Activated naive CD4-positive, alpha-beta T cell treated with anti-CD3 and anti-CD28 coated beads, Interleukin-2, amount 50 U/mL, for 16 hours (primary cell): Measurements from ENCODE around the gene STX1A.
A peak's percentile ranks its signal among the peaks of the same experiment; 100 is the strongest.

Experiments
- DNase-seq: peaks from one replicate; pipeline ENCODE4 v3.0.0-alpha.2; 2020

The STX1A gene

DNA sequence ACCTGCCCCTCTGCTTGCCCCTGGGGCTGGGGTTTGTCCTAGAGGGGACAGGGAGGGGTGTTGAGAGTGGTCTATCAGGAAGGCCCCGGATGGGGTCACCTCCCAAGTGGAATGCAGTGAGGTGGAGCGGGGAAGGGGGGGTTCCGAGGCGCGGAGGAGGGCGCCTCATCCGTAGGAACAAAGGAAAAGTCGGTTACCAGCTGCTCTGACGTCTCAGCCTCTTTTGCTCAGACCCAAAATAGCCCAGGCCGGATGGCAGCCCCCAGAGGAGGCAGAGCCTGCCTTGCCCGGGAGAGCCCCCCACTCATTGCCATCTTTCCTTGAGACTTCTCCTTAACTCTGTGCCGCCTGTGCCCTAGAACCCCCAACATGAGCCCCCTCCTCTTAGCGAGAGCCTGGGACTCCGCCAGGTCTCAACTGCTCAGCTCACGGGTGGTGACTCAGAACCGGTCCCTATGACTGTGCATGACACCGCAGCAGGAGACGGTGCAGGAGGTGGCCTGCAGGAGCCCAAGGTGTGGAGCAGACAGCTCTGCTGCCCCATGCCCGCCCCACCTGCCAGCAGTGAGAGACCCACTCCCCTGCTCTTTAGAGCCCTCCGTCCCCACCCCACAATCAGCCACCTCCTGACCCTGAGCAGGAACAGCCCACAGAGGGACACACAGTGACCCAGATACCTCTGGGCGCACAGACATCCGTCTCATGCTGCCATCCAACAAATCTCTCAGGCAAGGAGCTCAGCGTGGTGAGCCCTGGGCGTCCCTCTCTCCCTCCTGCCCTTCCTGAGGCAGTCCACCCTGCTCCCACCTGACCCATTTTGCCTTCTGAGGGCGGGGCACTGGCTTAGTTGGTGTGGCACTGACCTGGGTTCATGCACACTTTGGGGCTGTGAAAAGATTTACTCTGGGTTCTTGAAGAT, 13.1 kb downstream of the STX1A start:
- DNase-seq: peak; percentile 54

DNA sequence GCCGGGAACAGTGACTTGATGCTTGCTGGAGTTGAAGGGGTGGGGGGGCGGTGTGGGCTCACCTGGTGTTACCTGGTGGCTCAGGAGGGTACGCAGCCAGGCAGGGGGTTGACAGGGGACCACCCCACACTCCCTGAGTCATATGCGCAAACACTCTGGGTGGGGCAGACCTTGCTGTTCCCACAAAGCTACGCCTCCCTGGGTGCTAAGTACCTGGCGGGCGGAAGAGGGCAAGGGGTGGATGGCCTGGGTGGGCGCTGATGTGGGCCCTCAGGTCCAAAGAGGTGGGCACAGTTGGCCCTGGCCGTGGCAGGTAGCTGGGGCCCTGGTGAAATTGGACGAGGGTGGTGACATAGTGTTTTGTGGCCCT, 13.9 kb downstream of the STX1A start:
- DNase-seq: no peak

DNA sequence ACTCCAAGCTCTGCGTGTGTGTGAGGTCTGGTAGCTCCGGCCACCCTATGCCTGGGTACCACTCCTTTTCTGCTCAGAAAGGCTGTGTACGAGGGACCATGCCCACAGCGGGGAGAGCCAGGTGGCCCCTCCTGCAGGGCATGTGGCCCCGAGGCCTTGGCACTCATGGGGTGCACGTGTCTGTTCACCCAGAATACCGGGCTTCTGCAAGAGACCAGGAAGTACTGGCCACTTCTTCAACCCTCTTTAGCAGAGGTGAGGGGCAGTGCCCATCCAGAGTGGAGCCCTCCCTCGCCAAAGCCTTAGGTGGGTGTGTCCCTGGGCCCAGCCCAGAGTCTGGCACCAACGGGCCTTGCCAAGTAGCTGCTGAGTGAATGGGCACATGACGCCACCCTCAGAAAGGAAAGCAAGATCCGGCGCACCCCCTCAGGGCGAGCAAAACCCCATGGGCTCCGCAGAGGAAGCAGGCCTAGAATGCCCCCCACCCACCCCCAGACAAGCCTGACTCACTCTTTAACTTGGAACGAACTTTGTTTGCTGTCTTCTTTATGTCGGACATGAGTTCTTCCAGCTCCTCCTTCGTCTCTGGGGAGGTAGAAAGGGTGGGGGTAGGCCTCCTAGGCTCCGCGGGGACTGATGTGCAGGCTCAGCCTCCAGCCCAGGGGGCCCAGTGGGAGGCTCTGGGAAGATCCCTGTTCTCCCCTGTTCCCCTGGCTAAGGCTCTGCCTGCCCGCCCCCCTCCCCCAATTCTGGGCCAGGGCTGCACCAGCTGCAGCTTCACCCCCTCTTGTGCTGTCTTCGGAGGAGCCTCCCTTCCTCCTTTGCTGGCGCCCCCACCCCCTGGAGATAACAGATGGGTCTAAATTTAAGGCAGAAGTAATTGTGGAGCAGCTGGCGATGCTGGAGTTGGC, 14.6 kb downstream of the STX1A start:
- DNase-seq: no peak

DNA sequence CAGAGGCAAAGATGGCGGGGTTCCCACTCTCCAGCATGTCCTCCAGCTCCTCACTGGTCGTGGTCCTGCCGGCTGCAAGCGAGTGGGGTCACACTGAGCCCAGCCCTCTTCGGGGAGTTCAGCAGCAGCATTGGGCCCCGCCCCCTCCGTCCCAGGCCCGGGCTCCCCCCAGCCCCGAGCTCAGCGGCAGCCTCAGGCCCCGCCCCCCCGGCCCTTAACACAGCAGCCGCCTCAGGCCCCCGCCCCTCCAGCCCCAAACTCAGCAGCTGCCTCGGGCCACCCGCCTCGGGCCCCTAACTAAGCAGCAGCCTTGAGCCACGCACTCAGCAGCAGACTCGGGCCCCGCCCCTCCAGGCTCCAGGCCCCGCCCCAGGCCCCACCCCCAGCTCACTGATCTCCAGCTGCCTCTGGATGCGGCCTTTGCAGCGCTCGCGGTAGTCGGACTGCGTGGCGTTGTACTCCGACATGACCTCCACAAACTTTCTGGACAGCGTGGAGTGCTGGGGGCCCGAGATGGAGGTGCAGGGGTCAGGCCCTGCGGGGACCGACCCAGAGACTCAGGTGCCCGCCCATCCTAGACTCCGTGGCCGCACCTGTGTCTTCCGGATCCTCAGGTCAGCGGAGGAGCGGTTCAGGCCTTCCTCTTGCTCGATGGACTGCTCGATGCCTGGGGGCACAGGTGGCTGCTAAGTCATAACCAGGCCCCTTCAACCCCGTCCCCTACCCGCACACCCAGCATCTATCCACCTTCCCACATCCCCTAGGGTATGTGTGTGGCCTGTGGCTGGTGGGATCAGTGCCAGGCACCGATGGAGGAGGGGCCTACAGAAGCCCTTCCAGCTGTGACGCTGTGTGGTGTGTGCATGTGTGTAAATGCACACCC, 15.5 kb downstream of the STX1A start:
- DNase-seq: peak; percentile 48

DNA sequence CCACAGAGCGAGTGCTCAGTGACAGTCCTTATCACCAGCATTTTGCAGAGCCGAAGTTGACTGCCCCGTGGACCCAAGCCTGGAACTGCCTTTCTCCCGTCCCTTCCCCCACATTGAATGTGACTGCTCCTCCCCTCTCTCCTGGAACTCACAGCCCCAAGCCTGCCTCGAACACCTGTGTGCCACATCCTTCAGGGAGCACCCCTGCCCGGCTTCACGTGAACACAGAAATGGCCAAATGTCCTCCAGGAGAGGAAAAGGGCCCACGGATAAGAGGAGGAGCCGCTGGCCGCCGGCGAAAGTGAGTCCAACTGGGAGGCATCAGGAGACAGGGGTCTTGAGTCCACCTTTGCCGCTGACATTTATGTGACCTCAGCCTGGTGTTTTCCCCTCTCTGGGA, 16.2 kb downstream of the STX1A start:
- no peak for DNase-seq

DNA sequence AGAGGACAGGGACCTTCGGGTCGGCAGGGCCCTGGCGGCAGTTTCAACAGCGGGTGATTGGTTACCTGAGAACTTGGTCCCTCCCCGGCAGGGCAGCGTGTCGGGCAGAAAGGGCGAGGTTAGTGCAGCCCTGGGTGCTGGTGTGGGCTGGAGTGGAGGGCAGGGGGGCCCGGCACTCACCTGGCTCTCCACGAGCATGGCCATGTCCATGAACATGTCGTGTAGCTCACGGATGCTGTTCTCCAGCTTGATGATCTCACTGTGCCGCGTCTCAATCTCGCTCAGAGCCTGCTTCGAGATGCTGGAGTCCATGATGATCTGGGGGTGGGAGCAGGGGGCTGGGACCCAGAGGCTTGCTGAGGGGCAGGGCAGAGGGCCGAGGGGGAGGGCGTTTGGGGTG, 16.8 kb downstream of the STX1A start:
- DNase-seq: no peak

DNA sequence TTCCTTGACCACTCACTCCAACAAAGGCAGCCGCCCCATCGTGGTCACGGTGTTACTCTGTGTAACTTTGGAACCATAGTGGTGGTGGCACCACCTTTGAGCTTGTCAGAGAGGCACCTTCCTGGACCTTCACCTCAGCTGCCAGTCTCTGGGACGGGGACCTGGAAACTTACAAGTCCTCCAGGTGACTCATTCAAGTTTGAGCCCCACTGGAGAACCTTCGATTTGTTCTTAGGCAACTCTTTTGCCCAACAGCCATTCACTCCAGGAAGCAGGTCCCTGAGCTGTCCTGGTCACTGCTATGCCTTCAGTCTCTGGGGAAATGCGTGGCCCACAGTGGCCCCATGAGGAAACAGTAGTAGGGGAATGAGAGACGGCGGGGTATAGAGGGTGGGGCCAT, 17.2 kb downstream of the STX1A start:
- DNase-seq: no peak

DNA sequence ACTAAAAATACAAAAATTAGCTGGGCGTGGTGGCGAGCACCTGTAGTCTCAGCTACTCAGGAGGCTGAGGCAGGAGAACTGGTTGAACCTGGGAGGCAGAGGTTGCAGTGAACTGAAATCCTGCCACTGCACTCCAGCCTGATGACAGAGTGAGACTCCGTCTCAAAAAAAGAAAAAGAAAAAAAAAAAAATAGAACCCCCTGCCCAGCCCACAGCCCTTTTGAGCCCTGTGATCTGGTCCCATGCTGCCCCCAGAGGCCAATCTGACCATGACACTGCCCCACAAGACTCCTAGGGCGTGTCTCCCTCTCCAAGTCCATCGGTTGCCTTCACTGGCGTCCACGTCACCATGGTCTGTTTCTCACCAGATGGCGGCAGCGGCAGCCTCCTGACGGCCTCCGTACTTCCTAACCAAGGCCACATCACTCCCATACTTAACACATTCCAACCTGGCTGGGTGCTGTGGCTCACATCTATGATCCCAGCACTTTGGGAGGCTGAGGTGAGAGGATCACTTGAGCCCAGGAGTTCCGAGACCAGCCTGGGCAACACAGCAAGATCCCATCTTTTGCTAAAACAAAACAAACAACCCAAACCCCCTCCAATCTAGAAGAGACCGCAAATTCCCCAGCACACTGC, 18.0 kb downstream of the STX1A start:
- peak; percentile 44 for DNase-seq

DNA sequence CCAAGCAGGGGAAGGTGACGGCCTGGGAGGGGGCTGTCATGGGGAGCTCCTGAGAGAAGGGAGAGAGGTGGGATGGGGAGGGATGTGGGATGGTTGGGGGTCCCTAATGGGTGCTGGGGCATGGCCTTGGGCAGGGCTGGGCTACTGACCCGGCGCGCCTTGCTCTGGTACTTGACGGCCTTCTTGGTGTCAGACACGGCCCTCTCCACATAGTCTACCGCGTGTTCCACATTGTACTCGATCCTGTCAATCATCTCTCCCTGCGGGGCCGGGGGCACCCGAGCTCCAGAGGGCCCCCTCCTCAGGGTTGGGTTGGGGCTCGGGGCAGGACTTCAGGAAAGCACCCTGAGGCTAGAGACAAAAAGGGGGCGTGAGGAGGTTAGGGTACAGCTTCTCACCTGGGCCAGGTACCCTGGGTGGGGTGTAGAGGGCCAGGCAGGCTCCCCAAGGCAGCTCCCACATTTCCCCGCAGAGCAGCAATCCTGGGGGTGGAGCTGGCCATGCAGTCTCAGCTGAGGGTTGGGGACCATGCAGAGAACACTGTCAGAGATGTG, 18.8 kb downstream of the STX1A start:
- no peak for DNase-seq

DNA sequence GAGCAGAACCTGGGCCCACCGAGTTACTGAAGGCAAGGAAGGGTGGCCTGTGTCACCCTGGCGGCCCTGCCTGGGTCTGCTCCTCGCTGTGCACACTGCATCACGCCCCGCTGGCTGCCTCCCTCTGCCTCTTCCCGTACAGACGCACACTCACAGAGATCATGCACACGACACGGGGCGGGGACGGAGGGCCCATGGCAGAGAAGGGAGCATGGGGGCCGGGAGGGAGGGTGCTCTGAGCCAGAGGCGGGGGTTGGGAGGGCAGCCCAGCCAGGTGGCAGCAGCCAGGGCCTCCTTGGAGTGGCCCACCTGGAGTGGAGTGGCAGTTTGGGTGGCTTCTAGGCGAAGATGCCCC, 19.4 kb downstream of the STX1A start:
- DNase-seq: no peak

DNA sequence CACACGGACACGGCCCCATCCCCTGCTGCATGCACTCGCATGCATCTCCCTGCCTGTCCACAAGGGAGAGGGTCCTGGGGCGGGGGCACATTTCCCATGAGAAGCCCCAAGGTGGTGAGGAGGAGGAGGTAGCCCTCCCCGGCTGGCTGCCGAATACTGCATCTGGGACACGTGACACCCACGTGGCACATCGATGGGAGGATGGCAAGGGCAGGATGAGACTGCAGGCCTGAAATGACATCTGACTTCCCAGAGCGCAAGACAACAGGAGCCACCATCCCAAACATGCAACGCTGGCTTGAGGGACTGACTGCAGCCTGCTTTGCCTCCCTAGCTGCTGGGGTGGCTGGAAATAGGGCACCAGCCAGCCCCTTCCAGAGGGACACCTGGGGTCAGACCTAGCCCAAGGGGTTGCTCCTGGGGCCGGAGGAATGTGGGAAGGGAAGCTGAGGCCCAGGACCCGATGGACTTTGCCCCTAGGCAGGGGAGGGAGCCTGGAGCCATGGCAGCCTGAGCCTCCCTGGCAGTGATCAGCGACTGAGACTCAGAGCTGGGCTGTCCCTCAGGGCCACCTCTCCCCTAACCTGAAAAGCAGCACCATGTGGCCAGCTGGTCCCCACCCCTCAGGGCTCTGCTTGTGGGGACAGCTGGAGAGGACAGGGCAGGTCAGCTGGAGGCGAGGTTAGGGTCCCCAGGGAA, 19.9 kb downstream of the STX1A start:
- no peak for DNase-seq

DNA sequence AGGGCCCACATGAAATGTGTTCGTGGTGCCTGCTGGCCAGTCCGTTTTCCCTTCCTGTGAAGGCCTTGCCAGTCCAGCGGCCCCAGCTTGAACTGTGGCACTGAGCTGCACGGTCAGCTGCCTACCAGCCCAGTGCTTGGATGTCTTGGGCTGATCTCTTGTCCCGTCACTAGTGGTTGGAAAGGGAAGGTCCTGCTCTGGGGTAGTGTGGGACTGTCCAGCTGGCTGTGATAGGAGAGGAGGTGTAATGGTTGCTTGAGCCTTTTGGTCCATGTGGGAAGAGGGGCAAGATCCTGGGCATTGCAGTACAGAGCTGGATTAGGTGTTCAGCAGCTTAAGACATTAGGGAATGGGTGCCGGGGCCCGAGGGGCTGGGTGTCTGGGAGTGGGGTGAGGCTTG, 21.1 kb downstream of the STX1A start:
- no peak for DNase-seq

DNA sequence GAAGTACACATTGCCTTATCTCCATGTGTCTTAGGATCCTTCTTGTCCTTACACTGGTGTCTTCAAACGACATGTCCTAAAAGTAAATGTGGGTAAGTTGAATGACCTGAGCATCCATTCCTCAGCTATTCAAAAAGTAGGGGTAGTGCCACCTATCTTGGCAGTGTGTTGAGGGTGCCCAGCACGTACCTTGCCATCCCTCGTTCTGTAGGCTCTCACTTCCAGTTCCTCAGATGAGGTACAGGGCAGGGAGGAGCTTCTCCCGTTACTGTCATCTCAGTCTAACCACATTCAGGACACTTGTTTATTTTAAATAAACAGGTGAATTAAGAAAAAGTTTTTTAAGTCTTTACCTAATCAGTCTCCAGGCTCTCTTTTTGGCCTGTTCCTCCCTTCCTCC, 23.1 kb downstream of the STX1A start:
- no peak for DNase-seq

DNA sequence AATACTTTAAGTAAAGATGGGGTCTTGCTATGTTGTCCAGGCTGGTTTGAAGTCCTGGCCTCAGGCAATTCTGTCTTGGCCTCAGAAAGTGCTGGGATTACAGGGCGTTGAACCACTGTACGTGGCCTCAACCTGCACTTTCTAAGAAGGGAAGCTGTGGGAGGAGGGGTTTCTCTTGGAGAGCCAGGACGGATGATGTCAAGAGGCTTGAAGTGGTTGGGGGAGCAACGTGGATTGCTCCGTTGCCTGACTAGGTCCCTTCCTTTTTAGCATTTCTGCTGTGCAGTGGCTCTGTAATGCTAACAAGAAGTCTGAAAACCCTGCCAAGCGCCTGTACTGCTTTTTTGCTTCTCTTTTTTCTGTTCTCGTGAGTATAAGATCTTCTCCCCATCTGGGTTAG, 28.8 kb downstream of the STX1A start:
- no peak for DNase-seq

DNA sequence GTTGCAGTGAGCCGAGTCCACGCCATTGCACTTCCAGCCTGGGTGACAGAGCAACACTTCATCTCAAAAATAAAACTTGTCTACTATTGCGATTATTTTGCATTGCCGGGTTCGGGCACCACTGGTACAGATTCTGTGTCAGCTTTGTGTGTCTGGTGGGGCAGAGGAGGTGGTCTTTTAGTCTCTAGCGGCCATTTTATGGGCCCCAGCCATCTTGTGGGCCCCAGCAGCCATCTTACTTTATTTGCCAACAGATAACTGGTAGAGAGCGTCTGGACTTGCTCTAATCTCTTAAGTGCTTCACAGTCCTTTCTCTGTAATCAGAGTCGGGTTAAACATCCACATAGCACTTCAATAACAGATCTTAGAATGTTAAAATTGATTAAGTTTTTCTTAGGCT, 31.2 kb downstream of the STX1A start:
- DNase-seq: no peak

DNA sequence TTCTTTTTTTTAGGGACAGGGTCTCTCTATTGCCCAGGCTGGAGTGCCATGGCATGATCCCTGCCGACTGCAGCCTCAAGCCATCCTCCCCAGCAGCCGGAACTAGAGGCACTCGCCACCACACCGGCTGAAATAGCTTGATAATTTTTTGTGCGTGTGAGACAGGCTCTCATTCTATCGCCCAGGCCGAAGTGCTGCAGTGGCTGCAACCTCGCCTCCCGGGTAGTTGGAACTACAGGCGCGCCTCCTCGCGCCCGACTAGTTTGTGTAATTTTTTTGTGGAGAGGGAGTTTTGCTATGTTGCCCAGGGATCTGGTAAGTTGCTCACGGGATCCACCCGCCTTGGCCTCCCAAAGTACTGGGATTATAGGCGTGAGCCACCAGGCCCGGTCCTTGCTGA, 34.2 kb downstream of the STX1A start:
- no peak for DNase-seq

DNA sequence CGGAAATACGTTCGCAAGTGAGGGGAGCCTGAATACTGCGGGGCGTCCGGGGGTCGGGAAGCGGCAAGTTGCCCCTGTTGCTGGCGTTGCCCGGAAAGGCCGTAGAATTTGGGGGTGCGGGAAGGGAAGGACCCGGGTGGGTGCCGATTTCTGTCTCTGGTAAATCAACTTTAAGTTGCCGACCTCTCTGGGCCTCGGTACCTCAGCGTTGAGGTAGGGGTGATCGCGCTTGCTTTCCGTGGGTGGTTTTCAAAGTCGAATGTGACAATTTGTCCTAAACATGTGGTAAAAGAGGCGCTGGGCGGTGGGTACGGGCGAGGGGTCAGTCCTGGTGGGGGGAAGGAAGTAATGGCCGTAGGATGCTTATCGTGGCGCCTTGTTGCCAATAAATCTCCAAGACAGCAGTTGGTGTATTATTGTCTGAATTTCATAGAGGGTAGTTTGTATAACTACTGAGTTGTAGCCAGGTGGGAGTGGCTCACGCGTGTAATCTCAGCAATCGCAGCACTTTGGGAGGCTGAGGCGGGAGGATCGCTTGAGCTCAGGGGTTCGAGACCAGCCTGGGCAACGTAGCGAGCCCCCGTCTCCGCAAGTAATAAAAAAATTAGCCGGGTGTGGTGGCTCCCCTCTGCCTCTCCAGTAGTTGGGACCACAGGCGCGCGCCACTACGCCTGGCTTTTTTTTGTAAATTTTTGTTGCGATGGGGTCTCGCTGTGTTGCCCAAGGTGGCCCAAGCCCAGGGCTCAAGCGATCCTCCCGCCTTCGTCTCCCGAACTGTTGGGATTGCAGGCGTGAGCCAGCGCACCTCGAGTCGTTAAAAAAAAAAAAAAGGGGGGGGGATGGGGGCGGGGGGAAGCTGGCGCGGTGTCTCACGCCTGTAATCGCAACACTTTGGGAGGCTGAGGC, 35.4 kb downstream of the STX1A start:
- peak; percentile 32 for DNase-seq

DNA sequence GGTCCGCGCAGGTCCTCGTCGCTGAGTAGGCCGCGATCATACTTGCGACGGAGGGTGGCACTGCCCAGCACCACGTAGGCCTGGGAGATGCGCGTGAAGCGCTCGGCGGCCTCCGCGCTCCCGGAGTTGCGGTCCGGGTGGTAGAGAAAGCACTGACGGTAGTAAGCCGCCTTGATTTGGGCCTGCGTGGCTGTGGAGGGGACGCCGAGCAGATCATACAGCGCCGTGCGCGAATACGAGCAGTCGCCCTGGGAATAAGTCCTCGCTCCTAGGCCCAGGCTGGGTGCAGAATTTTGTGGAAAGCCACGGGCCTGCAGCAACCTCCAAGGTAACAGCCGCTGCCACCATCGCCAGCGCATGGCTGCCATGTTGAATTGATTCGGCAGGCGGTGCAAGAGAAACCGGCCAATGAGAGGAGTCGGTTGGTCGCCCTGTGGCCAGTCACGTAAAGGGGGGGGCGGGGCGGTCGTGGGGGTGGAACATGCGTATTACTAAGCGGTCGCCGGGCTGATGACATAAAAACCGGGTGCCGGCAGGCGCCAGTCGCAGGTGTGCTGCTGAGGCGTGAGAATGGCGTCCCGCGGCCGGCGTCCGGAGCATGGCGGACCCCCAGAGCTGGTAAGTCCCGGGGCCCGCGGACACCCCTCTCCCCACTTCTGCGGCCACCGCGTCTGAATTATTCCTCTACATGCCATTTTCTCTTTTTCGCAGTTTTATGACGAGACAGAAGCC, 36.2 kb downstream of the STX1A start, which contains the start of the genes BUD23 and DNAJC30:
Gene BUD23, plus strand, starts transcription at position 542 of the 732 bp plus-strand sequence. Its CDS starts 29 bp downstream, at position 571.
Gene DNAJC30, minus strand, starts transcription at position 398 of the 732 bp plus-strand sequence. Its CDS starts 30 bp downstream, at position 368.
- peak; percentile 95 for DNase-seq

DNA sequence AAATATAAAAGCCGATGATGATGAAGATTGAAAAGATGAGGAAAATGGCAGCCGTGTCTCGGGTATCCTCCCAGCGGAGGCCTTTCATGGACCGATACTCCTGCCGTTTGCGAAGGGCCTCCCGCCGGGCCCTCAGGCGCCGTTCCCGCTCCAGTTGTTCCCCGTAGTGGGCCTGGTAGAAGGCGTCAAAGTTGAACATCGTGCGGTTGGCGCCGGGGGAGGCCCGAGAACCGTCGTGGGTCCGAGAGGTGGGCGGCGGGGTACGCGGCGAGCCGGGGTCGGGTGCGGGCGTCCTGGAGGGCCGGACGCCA, 36.8 kb downstream of the STX1A start:
- no peak for DNase-seq

DNA sequence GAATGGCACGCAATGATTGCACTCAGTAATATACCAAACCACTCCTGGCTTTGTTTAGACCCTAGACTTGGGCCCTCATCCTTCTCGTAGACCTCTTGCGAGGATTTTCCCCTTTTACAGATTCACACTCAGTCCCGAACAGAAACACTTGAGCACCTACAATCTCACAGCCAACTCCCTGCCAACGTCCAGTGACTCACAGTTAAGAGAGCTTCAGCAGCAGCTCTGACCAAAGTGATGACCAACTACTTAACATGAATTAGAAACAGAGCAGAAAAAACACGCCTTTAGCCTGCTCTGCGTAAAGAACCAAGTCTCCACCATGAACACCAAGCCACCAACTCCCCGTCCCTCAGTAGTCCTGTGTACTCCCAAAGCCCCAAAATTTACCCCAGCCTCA, 38.4 kb downstream of the STX1A start:
- DNase-seq: no peak
